Omental fat pad (tissue), 4 donors: ENCODE results near the gene RARRES2. TPM values are rescaled to one million over a fixed set of nuclear protein-coding genes. Genes with fewer than 3 reads are reported as not detected.
"Not testable (repeated sequence)": the region's sequence is repeated elsewhere in the genome, so short reads cannot be mapped to it uniquely, and the experiment has no call there.

Source experiments
- ATAC-seq: fragments of 150-250 bp; one replicate; pipeline ENCODE4 v1.9.1; 2016; ENCODE audit warnings: mild to moderate bottlenecking, moderate library complexity; ENCODE audit not compliant: low FRiP score
- DNase-seq: peaks from one replicate; pipeline ENCODE4 v3.0.0-alpha.2; 2019; ENCODE audit warnings: low spot score
- total RNA-seq, 4 donors: library from RNA; depleted of rRNA; stranded (reverse); fragments of >200 nt; gene quantifications; one replicate each; pipeline ENCODE4 v1.1.0, GENCODE V29; 2016

Gene RARRES2
- total RNA-seq, 4 donors from 2014 or later = 93.9 to 433 (median 218) TPM

- DNase-seq, ATAC-seq: not testable (repeated sequence)
These were observed 46.4 kb downstream of the RARRES2 start for GRCh38 chr7:150295027-150295426.

GRCh38 chr7:150290317-150290716, 51.1 kb downstream of the RARRES2 start:
- ATAC-seq, DNase-seq: not testable (repeated sequence)

GRCh38 chr7:150288816-150289215, 52.6 kb downstream of the RARRES2 start:
- DNase-seq, ATAC-seq: not testable (repeated sequence)

Other genes with a start within 250 kb of the RARRES2 start
- gene LRRC61, start 18.3 kb downstream of the RARRES2 start, total RNA-seq = 10 to 100 TPM in 1 of 4 donors, 1 to 10 TPM in 3; 3.2 to 13.4 (median 8.6) TPM
- 10 to 100 TPM in 1 of 4 donors, 1 to 10 TPM in 3; 1.1 to 12.9 (median 4.9) TPM for gene ACTR3C, start 18.1 kb downstream of the RARRES2 start, total RNA-seq
- gene REPIN1, start 27.2 kb upstream of the RARRES2 start, total RNA-seq = 10 to 100 TPM; 40.6 to 55.7 (median 49.3) TPM
- 1 to 10 TPM in 3 of 4 donors, under 1 TPM in 1; 0.72 to 4.4 (median 1.4) TPM for gene ZNF775, start 37.7 kb upstream of the RARRES2 start, total RNA-seq
- 10 to 100 TPM in 3 of 4 donors, 1 to 10 TPM in 1; 3.0 to 42.9 (median 14.8) TPM for gene GIMAP8, start 109.0 kb upstream of the RARRES2 start, total RNA-seq
- gene GIMAP7, start 173.2 kb upstream of the RARRES2 start, total RNA-seq = 100 to 1,000 TPM in 1 of 4 donors, 10 to 100 TPM in 2, 1 to 10 TPM in 1; 5.8 to 102 (median 27.2) TPM
- gene GIMAP4, start 225.8 kb upstream of the RARRES2 start, total RNA-seq = 100 to 1,000 TPM in 1 of 4 donors, 10 to 100 TPM in 3; 16.1 to 135 (median 47.8) TPM